ENCODE results near the gene TF. TPM values are rescaled to one million over a fixed set of nuclear protein-coding genes. Genes with fewer than 3 reads are reported as not detected.

Gene TF
- polyA plus RNA-seq, 1 experiment, result 0.15 TPM

DNA sequence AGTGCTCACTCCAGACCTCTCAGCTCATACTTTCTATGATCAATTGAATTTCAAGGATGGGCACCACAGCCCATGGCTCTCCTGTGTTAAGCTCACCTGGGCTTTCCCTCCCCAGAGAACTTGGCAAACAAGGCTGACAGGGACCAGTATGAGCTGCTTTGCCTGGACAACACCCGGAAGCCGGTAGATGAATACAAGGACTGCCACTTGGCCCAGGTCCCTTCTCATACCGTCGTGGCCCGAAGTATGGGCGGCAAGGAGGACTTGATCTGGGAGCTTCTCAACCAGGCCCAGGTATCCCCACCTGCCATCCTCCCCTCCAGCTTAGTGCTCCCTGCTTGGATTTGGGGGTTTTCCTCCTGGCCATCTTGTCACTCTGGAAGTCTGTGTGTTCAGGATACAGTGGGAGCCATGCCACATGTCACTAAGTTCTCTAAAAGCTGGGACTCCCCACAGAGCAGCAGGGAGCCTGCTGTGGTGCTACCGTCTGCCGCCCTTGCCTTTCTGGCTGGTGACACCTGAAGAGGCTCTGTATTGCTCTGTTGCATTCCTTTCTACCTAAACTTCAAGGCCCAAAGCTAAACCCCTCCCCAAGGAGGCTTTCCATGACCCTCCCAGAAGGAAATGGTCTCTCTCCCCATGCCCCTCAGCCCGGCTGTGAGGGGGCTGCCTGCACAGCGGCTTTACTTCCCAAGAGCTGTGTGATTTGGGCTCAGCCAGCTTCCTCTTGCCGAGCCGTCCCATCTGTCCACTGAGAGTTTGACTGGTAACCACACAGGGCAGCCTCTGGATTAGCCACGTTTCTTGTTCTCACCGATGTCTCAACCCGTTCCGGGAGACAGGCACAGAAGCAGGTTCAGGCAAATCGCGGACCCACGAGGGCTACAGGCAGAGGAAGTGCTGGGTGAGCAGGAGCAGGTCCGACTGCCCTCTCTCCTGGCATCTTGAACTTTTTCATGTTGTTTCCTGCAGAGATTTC, 10.8 kb downstream of the TF start:
- ChIA-PET POLR2A (interaction anchor here (0.6 kb wide), 1 partner anchor 128 kb away, joined by 3 read pairs; no protein-coding TSS in a partner anchor), CTCF (no interaction called here)
- TF ChIP-seq, protein P1, sequence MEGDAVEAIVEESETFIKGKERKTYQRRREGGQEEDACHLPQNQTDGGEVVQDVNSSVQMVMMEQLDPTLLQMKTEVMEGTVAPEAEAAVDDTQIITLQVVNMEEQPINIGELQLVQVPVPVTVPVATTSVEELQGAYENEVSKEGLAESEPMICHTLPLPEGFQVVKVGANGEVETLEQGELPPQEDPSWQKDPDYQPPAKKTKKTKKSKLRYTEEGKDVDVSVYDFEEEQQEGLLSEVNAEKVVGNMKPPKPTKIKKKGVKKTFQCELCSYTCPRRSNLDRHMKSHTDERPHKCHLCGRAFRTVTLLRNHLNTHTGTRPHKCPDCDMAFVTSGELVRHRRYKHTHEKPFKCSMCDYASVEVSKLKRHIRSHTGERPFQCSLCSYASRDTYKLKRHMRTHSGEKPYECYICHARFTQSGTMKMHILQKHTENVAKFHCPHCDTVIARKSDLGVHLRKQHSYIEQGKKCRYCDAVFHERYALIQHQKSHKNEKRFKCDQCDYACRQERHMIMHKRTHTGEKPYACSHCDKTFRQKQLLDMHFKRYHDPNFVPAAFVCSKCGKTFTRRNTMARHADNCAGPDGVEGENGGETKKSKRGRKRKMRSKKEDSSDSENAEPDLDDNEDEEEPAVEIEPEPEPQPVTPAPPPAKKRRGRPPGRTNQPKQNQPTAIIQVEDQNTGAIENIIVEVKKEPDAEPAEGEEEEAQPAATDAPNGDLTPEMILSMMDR (IDR thresholded peaks at IDR 0.05; ENCODE audit: insufficient read depth, low read depth, low read length), result no peak
- no peaks in the 10 kb centered on the region for H3K27me3 ChIP-seq (ENCODE audit: control insufficient read depth, insufficient read depth, low read length)
- H3K36me3 ChIP-seq (ENCODE audit: control insufficient read depth, insufficient read depth, low read length), result no peaks in the 10 kb centered on the region
- no peak overlapping the region for H3K4me3 ChIP-seq (ENCODE audit: low read depth, low read length)
- no peak for DNase-seq (ENCODE audit: low read depth)

DNA sequence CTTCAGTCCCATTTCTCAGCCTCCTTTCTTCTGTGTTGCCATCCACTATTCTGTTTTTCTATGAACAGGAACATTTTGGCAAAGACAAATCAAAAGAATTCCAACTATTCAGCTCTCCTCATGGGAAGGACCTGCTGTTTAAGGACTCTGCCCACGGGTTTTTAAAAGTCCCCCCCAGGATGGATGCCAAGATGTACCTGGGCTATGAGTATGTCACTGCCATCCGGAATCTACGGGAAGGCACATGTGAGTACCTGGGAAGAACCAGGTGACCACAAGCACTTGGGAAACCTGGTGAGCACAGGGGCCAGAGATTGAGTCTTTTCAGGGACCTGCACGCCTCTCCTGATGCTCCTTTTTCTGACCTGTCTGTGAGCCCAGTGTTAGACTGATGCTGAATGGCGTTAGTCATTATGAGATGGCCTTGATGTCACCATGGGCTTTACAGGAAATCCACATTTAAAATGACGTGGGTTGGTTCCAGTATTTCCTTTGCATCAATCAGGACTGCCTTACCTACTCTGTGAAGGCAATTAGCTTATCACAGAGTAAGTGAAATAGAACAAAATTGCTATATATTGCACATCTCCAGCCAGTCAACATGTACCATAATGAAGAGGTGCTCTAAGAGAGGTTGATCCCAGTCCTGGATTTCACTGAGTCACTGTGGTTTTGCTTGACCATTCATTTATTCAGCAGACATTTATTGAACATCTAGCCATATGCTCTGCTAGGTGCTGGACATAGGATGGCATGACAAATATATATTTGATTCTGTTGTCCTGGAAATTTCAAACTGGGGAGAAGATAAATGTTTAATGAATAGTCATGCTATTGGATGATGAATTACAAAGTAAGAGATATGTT, 11.7 kb downstream of the TF start:
- CTCF ChIA-PET, result no interaction called here
- H3K36me3 ChIP-seq (ENCODE audit: control insufficient read depth, insufficient read depth, low read length), result no peaks in the 10 kb centered on the region
- TF ChIP-seq, protein P1 (IDR thresholded peaks at IDR 0.05; ENCODE audit: insufficient read depth, low read depth, low read length), result no peak
- DNase-seq (ENCODE audit: low read depth), result no peak
- POLR2A ChIA-PET, result no interaction called here
- no peaks in the 10 kb centered on the region for H3K27me3 ChIP-seq (ENCODE audit: control insufficient read depth, insufficient read depth, low read length)
- H3K4me3 ChIP-seq (ENCODE audit: low read depth, low read length), result no peak overlapping the region

DNA sequence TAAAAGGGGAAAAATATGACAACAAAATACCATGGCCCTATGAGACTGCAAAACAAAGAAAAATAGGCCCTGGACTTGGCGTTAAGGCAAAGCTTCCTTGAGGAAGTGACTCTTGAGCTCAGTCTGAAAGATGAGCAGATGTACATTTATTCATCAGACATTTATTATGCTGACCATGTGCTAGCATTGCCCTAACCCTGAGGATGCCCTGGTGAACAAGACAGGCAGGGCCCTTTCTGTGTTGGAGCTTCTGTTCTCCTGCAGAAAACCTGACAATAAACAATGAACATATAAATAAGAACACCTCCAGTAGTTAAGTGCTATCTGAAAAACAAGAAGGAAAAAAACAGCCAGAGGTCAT, 12.4 kb downstream of the TF start:
- DNase-seq (ENCODE audit: low read depth), result no peak
- Histone ChIP-seq H3K4me3 (ENCODE audit: low read depth, low read length) (no peak overlapping the region), H3K27me3 (ENCODE audit: control insufficient read depth, insufficient read depth, low read length) (no peaks in the 10 kb centered on the region), H3K36me3 (ENCODE audit: control insufficient read depth, insufficient read depth, low read length) (no peaks in the 10 kb centered on the region)
- TF ChIP-seq, protein P1 (IDR thresholded peaks at IDR 0.05; ENCODE audit: insufficient read depth, low read depth, low read length), result no peak
- CTCF ChIA-PET, result no interaction called here
- POLR2A ChIA-PET, result no interaction called here

DNA sequence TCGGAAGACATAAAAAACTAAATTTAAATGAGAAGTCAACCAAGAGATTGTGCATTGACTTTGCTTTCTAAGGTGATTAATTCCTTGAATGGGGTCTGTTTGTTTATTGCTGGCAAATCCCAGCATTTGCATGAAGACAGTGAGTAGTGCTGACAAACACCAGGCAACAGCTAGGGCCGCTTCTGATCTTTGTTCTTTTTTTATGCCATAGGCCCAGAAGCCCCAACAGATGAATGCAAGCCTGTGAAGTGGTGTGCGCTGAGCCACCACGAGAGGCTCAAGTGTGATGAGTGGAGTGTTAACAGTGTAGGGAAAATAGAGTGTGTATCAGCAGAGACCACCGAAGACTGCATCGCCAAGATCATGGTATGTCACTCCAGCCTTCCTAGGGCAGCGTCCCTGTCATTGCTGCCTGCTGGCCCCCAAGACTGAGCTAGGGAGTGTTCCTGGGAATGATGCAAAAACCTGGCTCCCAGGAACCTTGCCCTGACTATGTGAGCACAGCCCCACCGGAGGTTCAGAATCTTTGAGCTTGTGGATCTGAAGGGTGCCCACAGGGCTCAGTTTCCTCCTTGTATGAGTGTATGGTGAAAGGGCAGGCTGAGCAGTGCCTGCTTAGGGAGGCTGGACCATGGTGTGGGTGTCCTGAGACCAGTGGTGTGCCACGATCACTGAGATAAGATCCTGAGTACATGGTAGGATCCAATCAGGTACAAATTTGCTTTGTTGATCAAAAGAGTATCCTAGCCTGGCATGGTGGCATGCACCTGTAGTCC, 13.0 kb downstream of the TF start:
- ChIA-PET POLR2A (no interaction called here), CTCF (no interaction called here)
- H3K36me3 ChIP-seq (ENCODE audit: control insufficient read depth, insufficient read depth, low read length), result no peaks in the 10 kb centered on the region
- DNase-seq (ENCODE audit: low read depth), result no peak
- H3K27me3 ChIP-seq (ENCODE audit: control insufficient read depth, insufficient read depth, low read length), result no peaks in the 10 kb centered on the region
- H3K4me3 ChIP-seq (ENCODE audit: low read depth, low read length), result no peak overlapping the region
- TF ChIP-seq, protein P1 (IDR thresholded peaks at IDR 0.05; ENCODE audit: insufficient read depth, low read depth, low read length), result no peak
